ENCODE measurements around the gene CES4A. TPM values are rescaled to one million over a fixed set of nuclear protein-coding genes. Genes with fewer than 3 reads are reported as not detected.
"Not testable (repeated sequence)": the region's sequence is repeated elsewhere in the genome, so short reads cannot be mapped to it uniquely, and the experiment has no call there.

Gene CES4A
- total and polyA plus RNA-seq, 5 donors from 2014 or later = 1.6 to 11.9 (median 2.8) TPM

DNA sequence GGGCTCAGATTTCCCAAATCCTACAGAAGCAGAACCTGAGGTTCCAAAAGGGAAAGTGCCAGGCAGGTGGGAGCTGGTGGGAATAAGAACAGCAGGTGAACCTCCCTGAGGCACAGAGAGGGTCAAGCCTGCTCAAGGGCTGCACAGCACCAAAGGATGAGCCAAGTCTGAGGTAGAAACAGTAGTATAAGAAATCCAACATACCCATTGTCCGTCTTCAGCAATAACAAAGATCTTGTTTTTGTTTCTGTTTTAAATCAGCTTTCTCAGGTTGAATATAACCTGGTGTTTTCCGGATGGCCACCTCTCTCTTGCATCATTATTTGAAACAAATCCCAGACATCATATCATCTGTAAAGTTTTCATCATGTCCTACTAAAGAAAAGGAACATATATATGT lies 38.0 kb upstream of the CES4A start:
- peaks cover 0 to 4% of the 10 kb centered on the region in 2 experiments for H3K9me3 ChIP-seq (ENCODE audit: control insufficient read depth in 2 of 2, low read length in 2 of 2)
- no peaks in the 10 kb centered on the region for H3K36me3 ChIP-seq (ENCODE audit: control insufficient read depth, insufficient read depth, low read length)
- H3K27ac ChIP-seq (ENCODE audit: insufficient read depth, low read length, poor library complexity, severe bottlenecking) = no peak overlapping the region
- H3K4me3 ChIP-seq (ENCODE audit: low read depth, low read length) = no peak overlapping the region
- DNase-seq = no peak
- peak overlapping the region in 1 of 4 donors; percentile 1 for H3K4me3 Mint-ChIP-seq
- peaks cover 0 to 32% (median 16%) of the 10 kb centered on the region in 4 donors for H3K4me1 Mint-ChIP-seq
- no peak for ATAC-seq (ENCODE audit: low read depth in 2 of 2)
- H3K27me3 ChIP-seq (ENCODE audit: control insufficient read depth, insufficient read depth, low read length) = peaks cover 23% of the 10 kb centered on the region
- H3K9me3 Mint-ChIP-seq = peaks cover 0 to 3% (median 0%) of the 10 kb centered on the region in 7 donors
- H3K36me3 Mint-ChIP-seq = no peaks in the 10 kb centered on the region
- no peak overlapping the region for H3K27ac Mint-ChIP-seq
- peaks cover 21% of the 10 kb centered on the region for H3K4me1 ChIP-seq (ENCODE audit: control insufficient read depth, insufficient read depth, low read length, poor library complexity, severe bottlenecking)
- H3K27me3 Mint-ChIP-seq = peaks cover 66% of the 10 kb centered on the region

DNA sequence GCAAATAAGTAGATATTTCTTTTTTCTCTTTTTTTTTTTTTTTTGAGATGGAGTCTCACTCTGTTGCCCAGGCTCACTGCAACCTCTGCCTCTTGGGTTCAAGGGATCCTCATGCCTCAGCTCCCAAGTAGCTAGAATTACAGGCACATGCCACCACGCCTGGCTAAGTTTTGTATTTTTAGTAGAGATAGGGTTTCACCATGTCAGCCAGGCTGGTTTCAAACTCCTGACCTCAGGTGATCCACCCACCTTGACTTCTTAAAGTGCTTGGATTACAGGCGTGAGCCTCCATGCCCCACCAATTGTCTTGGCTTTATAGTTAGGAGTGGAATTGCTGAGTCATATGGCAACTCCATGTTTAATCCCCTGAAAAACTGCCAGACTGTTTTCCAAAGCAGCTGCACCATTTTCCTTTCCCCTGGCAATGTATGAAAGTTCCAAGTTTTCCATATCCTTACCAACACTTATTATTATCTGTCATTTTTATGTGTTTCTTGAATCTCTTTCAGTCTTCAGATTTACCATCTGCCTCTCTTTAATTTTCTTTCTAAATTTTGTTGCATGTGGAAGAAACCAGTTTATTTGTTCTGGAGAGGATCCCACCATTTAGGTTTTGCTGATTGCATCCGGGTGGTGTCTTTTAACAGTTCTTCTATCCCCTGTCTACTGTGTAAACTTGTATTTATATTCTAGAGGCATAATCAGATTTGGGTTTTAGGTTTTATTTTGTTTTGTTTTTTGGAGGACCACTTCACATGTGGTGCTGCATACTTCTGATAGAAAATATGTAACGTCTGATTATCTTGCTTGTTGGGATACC lies 37.2 kb upstream of the CES4A start:
- Mint-ChIP-seq H3K27ac (no peak overlapping the region), H3K4me1 (peaks cover 0 to 32% (median 16%) of the 10 kb centered on the region in 4 donors), H3K36me3 (no peaks in the 10 kb centered on the region), H3K27me3 (peaks cover 69% of the 10 kb centered on the region), H3K9me3 (peaks cover 0 to 3% (median 0%) of the 10 kb centered on the region in 7 donors), H3K4me3 (no peak overlapping the region)
- Histone ChIP-seq H3K4me3 (ENCODE audit: low read depth, low read length) (no peak overlapping the region), H3K4me1 (ENCODE audit: control insufficient read depth, insufficient read depth, low read length, poor library complexity, severe bottlenecking) (peaks cover 21% of the 10 kb centered on the region), H3K36me3 (ENCODE audit: control insufficient read depth, insufficient read depth, low read length) (no peaks in the 10 kb centered on the region), H3K27me3 (ENCODE audit: control insufficient read depth, insufficient read depth, low read length) (peaks cover 23% of the 10 kb centered on the region), H3K9me3 (ENCODE audit: control insufficient read depth in 2 of 2, low read length in 2 of 2) (peaks cover 0 to 4% of the 10 kb centered on the region in 2 experiments), H3K27ac (ENCODE audit: insufficient read depth, low read length, poor library complexity, severe bottlenecking) (no peak overlapping the region)
- DNase-seq = no peak
- no peak for ATAC-seq (ENCODE audit: low read depth in 2 of 2)

DNA sequence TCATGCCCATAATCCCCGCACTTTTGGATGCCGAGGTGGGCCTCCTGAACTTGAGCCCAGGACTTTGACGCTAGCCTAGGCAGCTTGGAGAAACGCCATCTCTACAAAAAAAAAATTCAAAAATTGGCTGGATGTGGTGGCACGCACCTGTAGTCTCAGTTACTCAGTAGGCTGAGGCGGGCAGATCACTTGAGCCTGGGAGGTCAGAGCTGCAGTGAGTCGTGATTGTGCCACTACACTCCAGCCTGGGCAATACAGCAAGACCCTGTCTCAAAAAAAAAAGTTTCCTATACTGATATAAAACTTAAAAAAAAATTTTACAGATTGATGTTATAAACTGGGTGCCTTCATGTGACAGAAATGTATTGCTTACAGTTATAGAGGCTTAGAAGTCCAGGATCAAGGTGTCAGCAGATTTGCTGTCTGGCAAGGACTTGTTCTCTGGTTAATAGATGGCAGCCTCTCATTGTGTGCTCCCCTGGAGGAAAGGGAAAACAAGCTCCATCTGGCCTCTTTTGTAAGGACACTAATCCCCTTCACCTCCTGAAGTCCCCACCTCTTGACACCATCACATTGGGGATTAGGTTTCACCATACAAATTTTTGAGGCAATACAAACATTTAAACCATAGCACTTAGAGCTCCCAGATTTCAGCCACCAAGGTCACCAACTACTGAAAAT lies 35.8 kb upstream of the CES4A start:
- no peak overlapping the region for H3K27ac Mint-ChIP-seq
- DNase-seq = no peak
- no peaks in the 10 kb centered on the region for H3K36me3 ChIP-seq (ENCODE audit: control insufficient read depth, insufficient read depth, low read length)

DNA sequence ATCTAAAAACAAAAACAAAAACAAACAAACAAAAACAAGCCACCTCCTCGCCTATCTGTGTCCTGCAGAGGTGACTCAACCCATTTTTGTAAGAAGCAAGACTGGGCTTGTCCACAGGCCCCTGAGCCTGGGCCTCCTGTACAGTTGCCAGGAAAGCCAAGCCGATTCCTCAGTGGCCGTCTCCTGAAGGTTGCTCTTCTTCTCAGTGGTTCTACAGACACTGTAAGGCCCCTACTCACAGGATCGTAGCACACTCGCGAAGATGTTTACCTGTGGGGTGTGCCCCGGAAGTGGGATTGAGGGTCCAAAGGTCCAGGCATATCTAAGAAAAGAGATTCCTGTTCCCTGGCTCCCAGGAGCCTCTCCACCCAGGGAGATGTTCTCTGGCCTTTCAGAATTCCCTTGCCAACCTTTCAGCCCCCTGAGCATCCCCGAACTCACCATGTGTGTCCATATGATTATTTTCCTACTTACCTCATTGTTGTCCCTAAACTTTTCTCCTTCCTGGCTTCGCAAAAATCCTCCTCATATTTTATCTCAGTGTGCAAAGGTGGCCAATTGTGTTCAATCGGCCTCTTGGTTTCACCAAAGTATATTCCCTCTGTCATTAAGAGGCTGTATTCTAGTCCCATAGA lies 34.8 kb upstream of the CES4A start:
- peaks cover 7% of the 10 kb centered on the region for H3K4me1 ChIP-seq (ENCODE audit: control insufficient read depth, insufficient read depth, low read length, poor library complexity, severe bottlenecking)
- no peak for DNase-seq
- H3K4me3 ChIP-seq (ENCODE audit: low read depth, low read length) = no peak overlapping the region
- H3K27ac ChIP-seq (ENCODE audit: insufficient read depth, low read length, poor library complexity, severe bottlenecking) = no peak overlapping the region
- ATAC-seq (ENCODE audit: low read depth in 2 of 2) = no peak
- peaks cover 23% of the 10 kb centered on the region for H3K27me3 ChIP-seq (ENCODE audit: control insufficient read depth, insufficient read depth, low read length)
- peaks cover 54% of the 10 kb centered on the region for H3K27me3 Mint-ChIP-seq
- H3K27ac Mint-ChIP-seq = no peak overlapping the region
- no peaks in the 10 kb centered on the region for H3K36me3 Mint-ChIP-seq
- H3K9me3 Mint-ChIP-seq = peaks cover 0 to 3% (median 0%) of the 10 kb centered on the region in 7 donors
- H3K4me3 Mint-ChIP-seq = peak overlapping the region in 1 of 4 donors; percentile 64
- H3K4me1 Mint-ChIP-seq = peaks cover 0 to 19% (median 11%) of the 10 kb centered on the region in 4 donors
- H3K9me3 ChIP-seq (ENCODE audit: control insufficient read depth in 2 of 2, low read length in 2 of 2) = peaks cover 0 to 4% of the 10 kb centered on the region in 2 experiments
- H3K36me3 ChIP-seq (ENCODE audit: control insufficient read depth, insufficient read depth, low read length) = no peaks in the 10 kb centered on the region

More for the DNA sequence above, 35.8 kb upstream of the CES4A start:
- peaks cover 17% of the 10 kb centered on the region for H3K4me1 ChIP-seq (ENCODE audit: control insufficient read depth, insufficient read depth, low read length, poor library complexity, severe bottlenecking)
- no peak overlapping the region for H3K4me3 ChIP-seq (ENCODE audit: low read depth, low read length)
- no peak overlapping the region for H3K27ac ChIP-seq (ENCODE audit: insufficient read depth, low read length, poor library complexity, severe bottlenecking)
- H3K27me3 ChIP-seq (ENCODE audit: control insufficient read depth, insufficient read depth, low read length) = peaks cover 23% of the 10 kb centered on the region
- peaks cover 0 to 4% of the 10 kb centered on the region in 2 experiments for H3K9me3 ChIP-seq (ENCODE audit: control insufficient read depth in 2 of 2, low read length in 2 of 2)
- peaks cover 0 to 3% (median 0%) of the 10 kb centered on the region in 7 donors for H3K9me3 Mint-ChIP-seq
- no peak for ATAC-seq (ENCODE audit: low read depth in 2 of 2)
- H3K27me3 Mint-ChIP-seq = peaks cover 63% of the 10 kb centered on the region
- no peak overlapping the region for H3K4me3 Mint-ChIP-seq
- H3K4me1 Mint-ChIP-seq = peaks cover 0 to 24% (median 10%) of the 10 kb centered on the region in 4 donors
- H3K36me3 Mint-ChIP-seq = no peaks in the 10 kb centered on the region

DNA sequence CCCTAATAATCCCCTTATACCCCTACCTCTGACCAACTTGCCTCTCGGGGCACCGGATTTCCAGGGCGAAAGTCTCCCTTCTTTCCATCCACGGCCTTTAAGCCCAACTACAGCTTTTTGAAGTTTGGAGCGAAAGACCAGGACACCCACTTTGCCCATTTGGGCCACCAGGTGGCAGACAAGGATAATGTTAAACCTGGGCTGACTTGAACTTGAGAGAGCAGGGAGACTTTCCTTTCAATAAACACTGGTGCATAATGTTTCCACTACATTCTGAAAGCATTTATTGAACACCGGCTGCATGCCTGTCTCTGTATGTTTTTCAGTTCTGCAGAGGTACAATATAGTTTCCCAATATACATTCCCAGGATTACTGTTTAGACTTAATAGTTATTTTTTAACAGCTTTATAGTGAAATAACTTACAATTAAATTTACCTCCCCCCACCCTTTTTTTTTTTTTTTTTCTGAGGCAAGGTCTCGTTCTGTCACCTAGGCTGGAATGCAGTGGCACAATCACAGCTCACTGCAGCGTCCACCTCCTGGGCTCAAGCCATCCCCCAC lies 34.2 kb upstream of the CES4A start:
- Histone ChIP-seq H3K4me1 (ENCODE audit: control insufficient read depth, insufficient read depth, low read length, poor library complexity, severe bottlenecking) (peaks cover 3% of the 10 kb centered on the region), H3K36me3 (ENCODE audit: control insufficient read depth, insufficient read depth, low read length) (no peaks in the 10 kb centered on the region), H3K9me3 (ENCODE audit: control insufficient read depth in 2 of 2, low read length in 2 of 2) (peaks cover 0 to 4% of the 10 kb centered on the region in 2 experiments), H3K4me3 (ENCODE audit: low read depth, low read length) (no peak overlapping the region), H3K27ac (ENCODE audit: insufficient read depth, low read length, poor library complexity, severe bottlenecking) (no peak overlapping the region), H3K27me3 (ENCODE audit: control insufficient read depth, insufficient read depth, low read length) (peaks cover 22% of the 10 kb centered on the region)
- Mint-ChIP-seq H3K4me3 (peak overlapping the region in 1 of 4 donors; percentile 64), H3K36me3 (no peaks in the 10 kb centered on the region), H3K9me3 (peaks cover 0 to 3% (median 0%) of the 10 kb centered on the region in 7 donors), H3K27me3 (peaks cover 53% of the 10 kb centered on the region), H3K4me1 (peaks cover 0 to 18% (median 10%) of the 10 kb centered on the region in 4 donors), H3K27ac (no peak overlapping the region)
- ATAC-seq (ENCODE audit: low read depth in 2 of 2) (peak; percentile 82 to 92), DNase-seq (peak; percentile 54 to 84 (median 71))

DNA sequence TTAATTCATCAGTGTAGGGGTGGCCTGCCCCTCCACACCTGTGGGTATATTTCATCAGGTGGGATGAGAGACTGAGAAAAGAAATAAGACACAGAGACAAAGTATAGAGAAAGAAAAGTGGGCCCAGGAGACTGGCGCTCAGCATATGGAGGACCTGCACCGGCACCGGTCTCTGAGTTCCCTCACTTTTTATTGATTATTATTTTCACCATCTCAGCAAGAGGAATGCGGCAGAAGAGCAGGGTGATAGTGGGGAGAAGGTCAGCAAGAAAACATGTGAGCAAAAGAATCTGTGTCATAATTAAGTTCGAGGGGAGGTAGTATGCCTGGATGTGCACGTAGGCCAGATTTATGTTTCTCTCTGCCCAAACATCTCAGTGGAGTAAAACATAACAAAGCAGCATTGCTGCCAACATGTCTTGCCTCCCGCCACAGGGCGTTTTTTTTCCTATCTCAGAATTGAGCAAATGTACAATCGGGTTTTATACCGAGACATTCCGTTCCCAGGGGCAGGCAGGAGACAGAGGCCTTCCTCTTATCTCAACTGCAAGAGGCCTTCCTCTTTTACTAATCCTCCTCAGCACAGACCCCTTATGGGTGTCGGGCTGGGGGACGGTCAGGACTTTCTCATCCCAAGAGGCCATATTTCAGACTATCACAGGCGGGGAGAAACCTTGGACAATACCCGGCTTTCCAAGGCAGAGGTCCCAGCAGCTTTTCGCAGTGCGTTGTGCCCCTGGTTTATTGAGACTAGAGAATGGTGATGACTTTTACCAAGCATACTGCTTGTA lies 32.8 kb upstream of the CES4A start:
- H3K27me3 ChIP-seq (ENCODE audit: control insufficient read depth, insufficient read depth, low read length) = peaks cover 14% of the 10 kb centered on the region
- H3K36me3 Mint-ChIP-seq; H3K4me3 Mint-ChIP-seq; DNase-seq; H3K27ac Mint-ChIP-seq; H3K36me3 ChIP-seq (ENCODE audit: control insufficient read depth, insufficient read depth, low read length); H3K9me3 Mint-ChIP-seq; H3K9me3 ChIP-seq (ENCODE audit: control insufficient read depth in 2 of 2, low read length in 2 of 2); H3K4me1 ChIP-seq (ENCODE audit: control insufficient read depth, insufficient read depth, low read length, poor library complexity, severe bottlenecking); ATAC-seq (ENCODE audit: low read depth in 2 of 2); H3K27ac ChIP-seq (ENCODE audit: insufficient read depth, low read length, poor library complexity, severe bottlenecking); H3K4me3 ChIP-seq (ENCODE audit: low read depth, low read length): not testable (repeated sequence)
- Mint-ChIP-seq H3K27me3 (peaks cover 42% of the 10 kb centered on the region), H3K4me1 (peaks cover 0 to 12% (median 10%) of the 10 kb centered on the region in 4 donors)

DNA sequence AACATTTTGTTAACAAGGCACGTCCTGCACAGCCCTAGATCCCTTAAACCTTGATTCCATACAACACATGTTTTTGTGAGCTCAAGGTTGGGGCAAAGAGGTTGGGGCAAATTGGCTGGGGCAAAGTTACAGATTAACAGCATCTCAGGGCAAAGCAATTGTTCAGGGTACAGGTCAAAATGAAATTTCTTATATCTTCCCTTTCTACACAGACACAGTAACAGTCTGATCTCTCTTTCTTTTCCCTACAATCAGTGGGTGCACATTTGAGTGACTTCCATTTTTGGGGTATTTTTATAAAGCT lies 32.3 kb upstream of the CES4A start:
- not testable (repeated sequence) for H3K36me3 ChIP-seq (ENCODE audit: control insufficient read depth, insufficient read depth, low read length); H3K4me3 Mint-ChIP-seq; H3K27ac Mint-ChIP-seq; H3K4me1 ChIP-seq (ENCODE audit: control insufficient read depth, insufficient read depth, low read length, poor library complexity, severe bottlenecking); H3K27ac ChIP-seq (ENCODE audit: insufficient read depth, low read length, poor library complexity, severe bottlenecking); H3K9me3 Mint-ChIP-seq; H3K4me3 ChIP-seq (ENCODE audit: low read depth, low read length); DNase-seq; ATAC-seq (ENCODE audit: low read depth in 2 of 2); H3K36me3 Mint-ChIP-seq; H3K9me3 ChIP-seq (ENCODE audit: control insufficient read depth in 2 of 2, low read length in 2 of 2)
- peaks cover 11% of the 10 kb centered on the region for H3K27me3 ChIP-seq (ENCODE audit: control insufficient read depth, insufficient read depth, low read length)
- peaks cover 39% of the 10 kb centered on the region for H3K27me3 Mint-ChIP-seq
- peaks cover 0 to 16% (median 11%) of the 10 kb centered on the region in 4 donors for H3K4me1 Mint-ChIP-seq
